HepG2 (cell line): ENCODE results near the gene ACOT4. TPM values are rescaled to one million over a fixed set of nuclear protein-coding genes. Genes with fewer than 3 reads are reported as not detected.
"Not testable (repeated sequence)": the region's sequence is repeated elsewhere in the genome, so short reads cannot be mapped to it uniquely, and the experiment has no call there.

Experiments
- ATAC-seq: fragments of 200-7000 bp; cut with Tn5 transposase; 3 replicates; pipeline ENCODE4 v1.9.1; 2020; ENCODE audit warnings: mild to moderate bottlenecking, moderate library complexity
- BruUV-seq: library from RNA; stranded (reverse); fragments of 400-500 nt; replicated peaks from 2 replicates; lab custom pipeline; 2021; lab: Mats Ljungman, UMichigan
- CTCF ChIA-PET: fragments of 300-600 bp; formaldehyde crosslinking; extraction: SDS; loops from one replicate; lab custom pipeline; 2021; ENCODE audit warnings: low total read pairs, inconsistent platforms, low intra/inter-chr PET ratio; lab: Yijun Ruan, JAX
- POLR2A ChIA-PET: fragments of 350-600 bp; sonication (Branson Sonifier 250); formaldehyde crosslinking; loops from one replicate; lab custom pipeline; 2020; ENCODE audit warnings: antibody characterized with exemption, inconsistent platforms; lab: Yijun Ruan, JAX
- DNase-seq: peaks from one replicate; pipeline ENCODE4 v3.0.0-alpha.2; 2015; ENCODE audit warnings: low spot score
- FAIRE-seq: peaks from 3 replicates; lab custom pipeline; 2011; peaks lifted over from hg19 to GRCh38; lab: Jason Lieb, UNC
- H2AFZ ChIP-seq: one replicate; pipeline ENCODE4 v1.6.1; 2011; ENCODE audit warnings: low read length, inconsistent platforms
- H3K27ac ChIP-seq: fragments of 300-600 bp; 3 replicates; pipeline ENCODE4 v1.8.0; 2011; ENCODE audit warnings: mixed run types, mild to moderate bottlenecking, mixed read lengths, low read length, inconsistent platforms; ENCODE audit not compliant: insufficient read depth; ENCODE audit errors: extremely low read length
- H3K27me3 ChIP-seq, 2 experiments: fragments of 200-600 bp in 1 of 2; 2 replicates in 1 of 2; 3 replicates in 1 of 2; pipeline versions ENCODE4 v1.6.0 to v1.8.0; 2011; ENCODE audit warnings: low read length in 2 of 2, mild to moderate bottlenecking in 2 of 2, moderate library complexity in 2 of 2, inconsistent platforms in 1 of 2; ENCODE audit not compliant: insufficient read depth in 2 of 2, control insufficient read depth in 1 of 2
- H3K36me3 ChIP-seq, 2 experiments: fragments of 200-600 bp in 1 of 2; replicated peaks in 1 of 2; 2 replicates in 1 of 2; 3 replicates in 1 of 2; pipeline versions ENCODE4 v1.5.1 to v1.8.0; 2011; ENCODE audit warnings: low read length in 2 of 2, inconsistent platforms in 1 of 2; ENCODE audit not compliant: insufficient read depth in 2 of 2, control insufficient read depth in 1 of 2
- H3K4me1 ChIP-seq: 2 replicates; pipeline ENCODE4 v1.5.1; 2012; ENCODE audit warnings: low read length, inconsistent platforms; ENCODE audit not compliant: insufficient read depth
- H3K4me2 ChIP-seq: 2 replicates; pipeline ENCODE4 v1.6.0; 2011; ENCODE audit warnings: low read depth, low read length, inconsistent platforms
- H3K4me3 ChIP-seq, 3 experiments: fragments of 200-600 bp in 1 of 3; sonication (generic), shearing (Covaris generic) in 1 of 3; replicated peaks in 1 of 3; 2 replicates each; pipeline ENCODE4 v1.5.1; 2011 to 2016; ENCODE audit warnings: low read length in 3 of 3, inconsistent platforms in 2 of 3, low read depth in 2 of 3, mild to moderate bottlenecking in 2 of 3, control low read depth in 1 of 3, mixed read lengths in 1 of 3; ENCODE audit not compliant: insufficient read depth in 1 of 3
- H3K79me2 ChIP-seq: one replicate; pipeline ENCODE4 v1.6.1; 2011; ENCODE audit warnings: low read length, inconsistent platforms; ENCODE audit not compliant: insufficient read depth
- H3K9ac ChIP-seq: 2 replicates; pipeline ENCODE4 v1.6.0; 2011; ENCODE audit warnings: mild to moderate bottlenecking, low read depth, low read length, inconsistent platforms; ENCODE audit not compliant: insufficient read depth
- H3K9me3 ChIP-seq: 2 replicates; pipeline ENCODE4 v1.5.1; 2012; ENCODE audit warnings: mild to moderate bottlenecking, low read length
- H4K20me1 ChIP-seq: 2 replicates; pipeline ENCODE4 v1.6.0; 2011; ENCODE audit warnings: inconsistent platforms, mild to moderate bottlenecking, low read length, moderate library complexity; ENCODE audit not compliant: insufficient read depth
- MAFK ChIP-seq, 2 experiments: IDR thresholded peaks in 1 of 2; conservative IDR thresholded peaks in 1 of 2; 2 replicates each; pipeline ENCODE4 v1.6.1; 2011; ENCODE audit warnings: improper control_type of control experiment in 2 of 2, low read length in 2 of 2
- NFYB ChIP-seq: sonication (generic); formaldehyde crosslinking; IDR thresholded peaks from 2 replicates; pipeline ENCODE4 v1.4.0; 2020; ENCODE audit warnings: missing genetic modification reagents
- NFYC ChIP-seq: IDR thresholded peaks from 2 replicates; pipeline ENCODE4 v1.6.1; 2016; ENCODE audit warnings: missing genetic modification reagents, missing compliant biosample characterization
- SRF ChIP-seq: IDR thresholded peaks from 2 replicates; pipeline ENCODE4 v1.6.1; 2011; ENCODE audit warnings: mild to moderate bottlenecking, low read depth, low read length, moderate library complexity
- ZC3H13 ChIP-seq: sonication (generic); formaldehyde crosslinking; IDR thresholded peaks from 2 replicates; pipeline ENCODE4 v1.8.1; 2023; ENCODE audit warnings: mild to moderate bottlenecking, missing genetic modification reagents, moderate library complexity
- ZNF121 ChIP-seq: sonication (generic); formaldehyde crosslinking; IDR thresholded peaks from 2 replicates; pipeline ENCODE4 v1.5.0; 2020; ENCODE audit warnings: mild to moderate bottlenecking, missing genetic modification reagents
- ZNF484 ChIP-seq: sonication (generic); formaldehyde crosslinking; IDR thresholded peaks from 2 replicates; pipeline ENCODE4 v1.5.1; 2020; ENCODE audit warnings: mild to moderate bottlenecking, low read depth, missing genetic modification reagents, borderline replicate concordance
- WGBS: methylation state at CpG from one replicate; pipeline ENCODE4 v1.1.6; 2017; ENCODE audit warnings: low lambda C conversion rate; 5-methylcytosine and 5-hydroxymethylcytosine counted together
- in situ Hi-C: cut with HindIII; loops from 2 replicates; pipeline ENCODE4 v1.10.0; 2017; ENCODE audit warnings: low pct_unique_long_range_greater_than_20kb; ENCODE audit not compliant: extremely low pct_ligation_motif_present
- intact Hi-C: fragments of 100-400 bp; cut with micrococcal nuclease; formaldehyde crosslinking; loops from one replicate; pipeline ENCODE4 v1.10.0; 2022; ENCODE audit not compliant: unreplicated experiment
- polyA plus RNA-seq, 8 experiments: library from polyadenylated mRNA; depleted of rRNA in 3 of 8; stranded (reverse) in 7 of 8; unstranded in 1 of 8; fragments of >200 nt; fragmentation: Illumina TruSeq in 4 of 8; extraction: Trizol in 4 of 8; gene quantifications; 2 replicates each; pipeline versions ENCODE4 v1.2.1 to v1.2.3, GENCODE V29; 2011 to 2016; ENCODE audit warnings: low read depth in 4 of 8, missing spikeins in 1 of 8, mixed read lengths in 1 of 8; ENCODE audit not compliant: insufficient read depth in 1 of 8
- total RNA-seq, 5 experiments: library from RNA; depleted of rRNA; stranded (reverse); fragments of >200 nt; fragmentation: Illumina TruSeq; extraction: Trizol; gene quantifications; 2 replicates each; pipeline ENCODE4 v1.2.3, GENCODE V29; 2016; ENCODE audit warnings: low read depth in 1 of 5

The ACOT4 gene
- total and polyA plus RNA-seq, 2 of the 13 experiments (the other 11 are each of a cell fraction or from before 2014, with no cell fraction given) = 0.04 to 0.05 TPM

GRCh38 chr14:73566935-73567334, 24.7 kb upstream of the ACOT4 start:
- FAIRE-seq, H3K27ac ChIP-seq, H4K20me1 ChIP-seq, in situ Hi-C loops, CTCF ChIA-PET, H3K27me3 ChIP-seq, ATAC-seq, H3K4me3 ChIP-seq, H3K9me3 ChIP-seq, H2AFZ ChIP-seq, DNase-seq, BruUV-seq, H3K36me3 ChIP-seq, H3K9ac ChIP-seq: not testable (repeated sequence)
- intact Hi-C loops = loop anchor here (10.0 kb wide), 1 partner anchor 52 kb away; no protein-coding TSS in a partner anchor
- POLR2A ChIA-PET = interaction anchor here (1.3 to 6.4 kb wide), 3 partner anchors 29 to 319 kb away, joined by 3 to 108 read pairs (median 28); partner anchors contain the start of genes ACOT1, ACOT6 and ZNF410
- peaks cover 31% of the 10 kb centered on the region for H3K4me1 ChIP-seq
- TF ChIP-seq ZNF121 (peak; percentile 90), ZC3H13 (CRISPR knock-in tag) (0 out of 2 replicates have a peak, but pooled peaks have one; percentile 5)
- peak overlapping the region; percentile 86 for H3K4me2 ChIP-seq
- peaks cover 25% of the 10 kb centered on the region for H3K79me2 ChIP-seq
- 96% methylated on average over 6 of the region's 6 CpGs for WGBS

DNA sequence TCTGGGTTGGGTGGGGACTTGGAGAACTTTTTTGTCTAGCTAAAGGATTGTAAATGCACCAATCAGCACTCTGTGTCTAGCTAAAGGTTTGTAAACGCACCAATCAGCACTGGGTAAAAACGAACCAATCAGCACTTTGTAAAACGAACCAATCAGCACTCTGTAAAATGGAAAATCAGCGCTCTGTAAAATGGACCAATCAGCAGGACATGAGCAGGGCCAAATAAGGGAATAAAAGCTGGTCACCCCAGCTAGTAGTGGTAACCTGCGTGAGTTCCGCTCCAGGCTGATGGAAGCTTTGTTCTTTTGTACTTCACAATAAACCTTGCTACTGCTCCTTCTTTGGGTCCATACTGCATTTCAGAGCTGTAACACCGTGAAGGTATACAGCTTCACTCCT, 24.3 kb upstream of the ACOT4 start:
- H2AFZ ChIP-seq = no peak overlapping the region
- H4K20me1 ChIP-seq = 0 out of 2 replicates have a peak, but pooled peaks cover 3% of the 10 kb centered on the region
- H3K27ac ChIP-seq = peak overlapping the region; percentile 97
- ATAC-seq (no peak), DNase-seq (peak; percentile 7), FAIRE-seq (no peak)
- intact Hi-C loops = loop anchor here (10.0 kb wide), 1 partner anchor 53 kb away; no protein-coding TSS in a partner anchor
- H3K4me3 ChIP-seq = peak overlapping the region; percentile 63 to 76 (median 74); a peak in 5 of 6 replicates
- H3K79me2 ChIP-seq = peaks cover 27% of the 10 kb centered on the region
- peaks cover 31% of the 10 kb centered on the region for H3K4me1 ChIP-seq
- POLR2A ChIA-PET = interaction anchor here (1.3 to 6.4 kb wide), 3 partner anchors 30 to 319 kb away, joined by 3 to 108 read pairs (median 28); partner anchors contain the start of genes ACOT1, ACOT6 and ZNF410
- CTCF ChIA-PET = no interaction called here
- no peaks in the 10 kb centered on the region for H3K27me3 ChIP-seq
- in situ Hi-C loops = no loop called here
- peak overlapping the region; percentile 92 for H3K9ac ChIP-seq
- 81% methylated on average over 7 of the region's 7 CpGs for WGBS
- no peaks in the 10 kb centered on the region for H3K36me3 ChIP-seq
- BruUV-seq = no TSS peak
- peak overlapping the region; percentile 86 for H3K4me2 ChIP-seq
- H3K9me3 ChIP-seq = no peaks in the 10 kb centered on the region
- 0 out of 2 replicates have a peak, but pooled peaks have one; percentile 30 for TF ChIP-seq NFYC (CRISPR knock-in tag)
- 0 out of 4 replicates have a peak, but pooled peaks of 1 of the 2 experiments have one; percentile 9 for TF ChIP-seq MAFK (conservative IDR thresholded peaks at IDR 0.05 in 1 of 2, IDR thresholded peaks at IDR 0.05 in 1 of 2; ENCODE audit: low read length in 2 of 2)
- peak; percentile 82; the same call in 1 of the 2 replicates for TF ChIP-seq SRF
- no peak for TF ChIP-seq ZNF484 (CRISPR knock-in tag)
- peak; percentile 45 for TF ChIP-seq NFYB (CRISPR knock-in tag)
